HEK293T (cell line): ENCODE data around the gene NUP133.

Source experiments
- CTCF ChIA-PET: fragments of 350-600 bp; formaldehyde crosslinking; extraction: SDS; loops from one replicate; lab custom pipeline; 2021; ENCODE audit warnings: antibody characterized with exemption, inconsistent platforms; lab: Yijun Ruan, JAX
- POLR2A ChIA-PET: fragments of 350-600 bp; formaldehyde crosslinking; extraction: SDS; loops from one replicate; lab custom pipeline; 2020; ENCODE audit warnings: antibody characterized with exemption, inconsistent platforms; lab: Yijun Ruan, JAX
- DNase-seq: peaks from one replicate; pipeline ENCODE4 v3.0.0; 2012; ENCODE audit warnings: mixed read lengths; ENCODE audit errors: extremely low spot score
- ARNT ChIP-seq: fragments of 450-650 bp; IDR thresholded peaks from 2 replicates; pipeline ENCODE4 v1.6.1; 2017; ENCODE audit warnings: mild to moderate bottlenecking
- BHLHE40 ChIP-seq: fragments of 450-650 bp; IDR thresholded peaks from 2 replicates; pipeline ENCODE4 v1.6.1; 2016; ENCODE audit warnings: mild to moderate bottlenecking, moderate library complexity, borderline replicate concordance
- CTBP1 ChIP-seq: fragments of 450-650 bp; IDR thresholded peaks from 2 replicates; pipeline ENCODE4 v1.6.1; 2016; ENCODE audit warnings: borderline replicate concordance
- ELF4 ChIP-seq: fragments of 450-650 bp; IDR thresholded peaks from 2 replicates; pipeline ENCODE4 v1.6.1; 2017; ENCODE audit warnings: antibody characterized with exemption
- FOXA1 ChIP-seq: fragments of 450-650 bp; IDR thresholded peaks from 2 replicates; pipeline ENCODE4 v1.6.1; 2016; ENCODE audit warnings: mild to moderate bottlenecking
- FOXK2 ChIP-seq: fragments of 450-650 bp; IDR thresholded peaks from 2 replicates; pipeline ENCODE4 v1.6.1; 2016; ENCODE audit warnings: mild to moderate bottlenecking
- FOXM1 ChIP-seq: fragments of 450-650 bp; IDR thresholded peaks from 2 replicates; pipeline ENCODE4 v1.6.1; 2017; ENCODE audit warnings: mild to moderate bottlenecking, borderline replicate concordance
- HDGF ChIP-seq: fragments of 450-650 bp; IDR thresholded peaks from 2 replicates; pipeline ENCODE4 v1.6.1; 2017; ENCODE audit warnings: antibody characterized with exemption, borderline replicate concordance
- L3MBTL2 ChIP-seq: fragments of 450-650 bp; conservative IDR thresholded peaks from 2 replicates; pipeline ENCODE4 v1.6.1; 2016; ENCODE audit warnings: mild to moderate bottlenecking
- LEF1 ChIP-seq: fragments of 450-650 bp; IDR thresholded peaks from 2 replicates; pipeline ENCODE4 v1.6.1; 2017; ENCODE audit warnings: mild to moderate bottlenecking, borderline replicate concordance
- NFRKB ChIP-seq: fragments of 450-650 bp; IDR thresholded peaks from 2 replicates; pipeline ENCODE4 v1.6.1; 2016; ENCODE audit warnings: mild to moderate bottlenecking, moderate library complexity
- PKNOX1 ChIP-seq: fragments of 450-650 bp; IDR thresholded peaks from 2 replicates; pipeline ENCODE4 v1.6.1; 2016
- SP1 ChIP-seq: fragments of 450-650 bp; IDR thresholded peaks from 2 replicates; pipeline ENCODE4 v1.6.1; 2017
- SUZ12 ChIP-seq: fragments of 450-650 bp; IDR thresholded peaks from 2 replicates; pipeline ENCODE4 v1.6.1; 2016; ENCODE audit warnings: mild to moderate bottlenecking
- TARDBP ChIP-seq: fragments of 450-650 bp; IDR thresholded peaks from 2 replicates; pipeline ENCODE4 v1.6.1; 2016
- ZNF384 ChIP-seq: fragments of 450-650 bp; IDR thresholded peaks from 2 replicates; pipeline ENCODE4 v1.6.1; 2016

Gene NUP133

DNA sequence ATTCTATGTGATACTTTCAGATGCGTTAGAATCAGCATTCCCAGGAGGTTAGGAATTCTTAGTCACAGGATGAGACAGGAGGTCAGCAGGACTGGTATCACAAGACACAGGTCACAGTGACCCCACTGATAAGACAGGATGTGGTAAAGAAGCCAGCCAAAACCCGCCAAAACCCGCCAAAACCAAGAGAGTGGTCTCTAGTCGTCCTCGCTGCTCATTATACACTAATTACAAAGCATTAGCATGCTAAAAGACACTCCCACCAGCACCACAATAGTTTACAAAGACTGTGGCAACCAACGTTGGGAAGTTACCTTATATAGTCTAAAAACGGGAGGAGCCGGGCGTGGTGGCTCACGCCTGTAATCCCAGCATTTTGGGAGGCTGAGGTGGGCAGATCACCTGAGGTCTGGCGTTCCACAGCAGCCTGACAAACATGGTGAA is 60.3 kb downstream of the NUP133 start:
- ChIA-PET CTCF (interaction anchor here (0.6 kb wide), 1 partner anchor 776 kb away, joined by 3 read pairs; no protein-coding TSS in a partner anchor), POLR2A (no interaction called here)
- TF ChIP-seq TARDBP (no peak), HDGF (no peak), PKNOX1 (no peak), LEF1 (no peak), FOXA1 (no peak), SUZ12 (no peak), ARNT (no peak), ELF4 (no peak), SP1 (no peak), NFRKB (no peak), ZNF384 (no peak), L3MBTL2 (no peak), FOXK2 (no peak), BHLHE40 (no peak), CTBP1 (no peak), FOXM1 (no peak)
- DNase-seq, result no peak

DNA sequence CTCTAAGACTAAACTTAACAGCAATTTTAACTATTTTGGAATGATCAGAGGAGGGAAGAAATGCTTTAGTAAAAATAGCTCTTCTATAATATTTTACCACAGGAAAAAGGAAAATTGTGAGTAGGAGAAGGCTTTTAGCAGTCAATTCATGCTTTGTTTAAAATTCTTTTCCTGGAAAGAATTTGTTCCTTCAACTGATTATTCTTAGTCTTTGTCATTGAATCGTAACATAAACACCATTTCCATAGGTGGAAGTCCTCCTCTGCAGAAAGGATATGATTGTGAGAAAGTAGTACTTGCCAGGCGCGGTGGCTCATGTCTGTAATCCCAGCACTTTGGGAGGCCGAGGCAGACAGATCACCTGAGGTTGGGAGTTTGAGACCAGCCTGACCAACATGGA is 62.3 kb downstream of the NUP133 start:
- no peak for DNase-seq
- POLR2A ChIA-PET, result interaction anchor here (1.2 kb wide), 1 partner anchor 62 kb away, joined by 3 read pairs; the partner anchor contains the start of gene NUP133
- TF ChIP-seq SUZ12, result no peak
- no peak for TF ChIP-seq ELF4
- no peak for TF ChIP-seq TARDBP
- no peak for TF ChIP-seq FOXM1
- TF ChIP-seq PKNOX1, result no peak
- TF ChIP-seq ARNT, result no peak
- no peak for TF ChIP-seq FOXK2
- TF ChIP-seq SP1, result no peak
- no peak for TF ChIP-seq LEF1
- TF ChIP-seq FOXA1, result no peak
- no peak for TF ChIP-seq HDGF
- no peak for TF ChIP-seq CTBP1
- TF ChIP-seq L3MBTL2, result no peak
- TF ChIP-seq ZNF384, result no peak
- no peak for TF ChIP-seq BHLHE40
- no peak for TF ChIP-seq NFRKB
- CTCF ChIA-PET, result interaction anchor here (1.1 kb wide), 1 partner anchor 39 kb away, joined by 3 read pairs; no protein-coding TSS in a partner anchor

GRCh38 chr1:229440851-229441537 is 67.1 kb downstream of the NUP133 start:
- ChIA-PET POLR2A (interaction anchor here (2.2 kb wide), 1 partner anchor 67 kb away, joined by 5 read pairs; the partner anchor contains the start of gene NUP133), CTCF (interaction anchor here (0.9 to 1.9 kb wide), 3 partner anchors 12 to 183 kb away, joined by 3 to 6 read pairs (median 3); no protein-coding TSS in a partner anchor)
- TF ChIP-seq SUZ12, result no peak
- no peak for TF ChIP-seq PKNOX1
- no peak for TF ChIP-seq BHLHE40
- no peak for TF ChIP-seq TARDBP
- no peak for TF ChIP-seq FOXA1
- no peak for TF ChIP-seq HDGF
- TF ChIP-seq ARNT, result no peak
- no peak for TF ChIP-seq FOXK2
- no peak for DNase-seq

DNA sequence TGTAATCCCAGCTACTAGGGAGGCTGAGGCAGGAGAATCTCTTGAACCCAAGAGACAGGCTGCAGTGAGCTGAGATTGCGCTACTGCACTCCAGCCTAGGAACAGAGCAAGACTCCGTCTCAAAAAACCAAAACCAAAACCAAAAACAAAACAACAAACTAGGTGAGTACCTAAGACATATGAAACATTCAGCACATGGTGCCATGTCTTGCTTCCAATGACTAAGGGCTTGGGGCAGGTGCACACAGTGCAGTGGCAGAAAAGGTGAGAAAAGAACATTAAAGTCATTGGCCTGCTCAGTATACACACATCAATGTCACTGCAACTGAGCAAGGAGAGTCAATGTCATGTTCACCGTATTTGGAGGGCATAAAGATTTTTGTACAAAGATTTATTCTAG is 70.1 kb downstream of the NUP133 start:
- DNase-seq, result no peak
- ChIA-PET CTCF (no interaction called here), POLR2A (interaction anchor here (1.0 to 1.1 kb wide), 2 partner anchors 29 to 96 kb away, joined by 3 read pairs; no protein-coding TSS in a partner anchor)
- TF ChIP-seq ELF4 (no peak), SP1 (no peak), L3MBTL2 (no peak), ZNF384 (no peak), SUZ12 (no peak), NFRKB (no peak), LEF1 (no peak), PKNOX1 (no peak), FOXA1 (no peak), TARDBP (no peak), BHLHE40 (no peak), FOXM1 (no peak), HDGF (no peak), FOXK2 (no peak), CTBP1 (no peak), ARNT (no peak)

GRCh38 chr1:229437443-229437842 is 70.7 kb downstream of the NUP133 start:
- ChIA-PET CTCF (interaction anchor here (0.7 kb wide), 1 partner anchor 99 kb away, joined by 7 read pairs; no protein-coding TSS in a partner anchor), POLR2A (interaction anchor here (1.0 to 1.1 kb wide), 2 partner anchors 28 to 95 kb away, joined by 3 read pairs; no protein-coding TSS in a partner anchor)
- DNase-seq, result no peak
- no peak for TF ChIP-seq TARDBP
- TF ChIP-seq ELF4, result no peak
- no peak for TF ChIP-seq SP1
- no peak for TF ChIP-seq FOXK2
- TF ChIP-seq SUZ12, result no peak
- TF ChIP-seq HDGF, result no peak
- no peak for TF ChIP-seq FOXM1
- no peak for TF ChIP-seq BHLHE40
- no peak for TF ChIP-seq ARNT
- no peak for TF ChIP-seq LEF1
- no peak for TF ChIP-seq FOXA1
- no peak for TF ChIP-seq ZNF384
- no peak for TF ChIP-seq NFRKB
- TF ChIP-seq CTBP1, result no peak
- TF ChIP-seq L3MBTL2, result no peak
